Subcutaneous abdominal adipose tissue (tissue), 5 donors: ENCODE results near the gene TBC1D22B.
"Not testable (repeated sequence)": the region's sequence is repeated elsewhere in the genome, so short reads cannot be mapped to it uniquely, and the experiment has no call there.

ENCODE experiments used
- H3K27ac ChIP-seq: one replicate; pipeline ENCODE4 v1.7.0; 2013; ENCODE audit warnings: low read depth, mild to moderate bottlenecking, inconsistent platforms, low read length, moderate library complexity
- H3K27me3 ChIP-seq, 5 donors: one replicate each; pipeline ENCODE4 v1.7.0; 2013; ENCODE audit warnings: low read length in 5 of 5, inconsistent platforms in 1 of 5; ENCODE audit not compliant: control insufficient read depth in 5 of 5, insufficient read depth in 4 of 5
- H3K36me3 ChIP-seq, 5 donors: one replicate each; pipeline ENCODE4 v1.7.0; 2013; ENCODE audit warnings: low read length in 5 of 5; ENCODE audit not compliant: control insufficient read depth in 5 of 5, insufficient read depth in 5 of 5
- H3K4me1 ChIP-seq, 5 donors: one replicate each; pipeline ENCODE4 v1.7.0; 2013; ENCODE audit warnings: low read length in 5 of 5, mild to moderate bottlenecking in 3 of 5, moderate library complexity in 1 of 5; ENCODE audit not compliant: control insufficient read depth in 5 of 5, insufficient read depth in 5 of 5
- H3K4me3 ChIP-seq, 5 donors: one replicate each; pipeline ENCODE4 v1.7.0; 2013; ENCODE audit warnings: low read length in 5 of 5, low read depth in 1 of 5
- H3K9ac ChIP-seq, 5 donors: one replicate each; pipeline ENCODE4 v1.7.0; 2013; ENCODE audit warnings: low read length in 5 of 5, mild to moderate bottlenecking in 4 of 5, moderate library complexity in 3 of 5
- H3K9me3 ChIP-seq, 5 donors: one replicate each; pipeline ENCODE4 v1.7.0; 2013; ENCODE audit warnings: low read length in 5 of 5; ENCODE audit not compliant: control insufficient read depth in 5 of 5
- donor health status: healthy.
- donor health status: healthy.
- donor health status: healthy.
- donor health status: healthy.
- donor health status: healthy.

The TBC1D22B gene

GRCh38 chr6:37317312-37318038 is 59.9 kb downstream of the TBC1D22B start:
- no peak overlapping the region for H3K4me3 ChIP-seq
- no peak overlapping the region for H3K9ac ChIP-seq
- H3K36me3 ChIP-seq: peaks cover 9 to 97% (median 82%) of the 10 kb centered on the region in 5 donors
- no peaks in the 10 kb centered on the region for H3K27me3 ChIP-seq
- no peaks in the 10 kb centered on the region for H3K9me3 ChIP-seq
- no peak overlapping the region for H3K27ac ChIP-seq
- H3K4me1 ChIP-seq: no peaks in the 10 kb centered on the region

- peaks cover 6 to 86% (median 65%) of the 10 kb centered on the region in 5 donors for H3K36me3 ChIP-seq
- no peak overlapping the region for H3K27ac ChIP-seq
These were observed 61.6 kb downstream of the TBC1D22B start for GRCh38 chr6:37319156-37319555.

GRCh38 chr6:37319856-37320480 is 62.4 kb downstream of the TBC1D22B start:
- Histone ChIP-seq H3K27me3 (no peaks in the 10 kb centered on the region), H3K9me3 (no peaks in the 10 kb centered on the region), H3K4me1 (peaks cover 3 to 20% (median 9%) of the 10 kb centered on the region in 5 donors), H3K36me3 (peaks cover 6 to 79% (median 62%) of the 10 kb centered on the region in 5 donors), H3K9ac (no peak overlapping the region), H3K27ac (no peak overlapping the region), H3K4me3 (no peak overlapping the region)

More at GRCh38 chr6:37319156-37319555, 61.6 kb downstream of the TBC1D22B start:
- H3K9me3 ChIP-seq: no peaks in the 10 kb centered on the region
- H3K4me1 ChIP-seq: peaks cover 3 to 14% (median 9%) of the 10 kb centered on the region in 5 donors
- no peak overlapping the region for H3K9ac ChIP-seq
- no peak overlapping the region for H3K4me3 ChIP-seq
- H3K27me3 ChIP-seq: no peaks in the 10 kb centered on the region

- H3K4me3 ChIP-seq: no peak overlapping the region
- no peak overlapping the region for H3K27ac ChIP-seq
- no peaks in the 10 kb centered on the region for H3K9me3 ChIP-seq
- H3K9ac ChIP-seq: no peak overlapping the region
- peaks cover 3 to 20% (median 9%) of the 10 kb centered on the region in 5 donors for H3K4me1 ChIP-seq
- no peaks in the 10 kb centered on the region for H3K27me3 ChIP-seq
- peaks cover 6 to 73% (median 55%) of the 10 kb centered on the region in 5 donors for H3K36me3 ChIP-seq
These were observed 63.1 kb downstream of the TBC1D22B start for GRCh38 chr6:37320646-37321045.

GRCh38 chr6:37321101-37321500 is 63.5 kb downstream of the TBC1D22B start:
- Histone ChIP-seq H3K4me3 (no peak overlapping the region), H3K27me3 (no peaks in the 10 kb centered on the region), H3K4me1 (peaks cover 3 to 20% (median 9%) of the 10 kb centered on the region in 5 donors), H3K27ac (no peak overlapping the region), H3K36me3 (peaks cover 6 to 69% (median 50%) of the 10 kb centered on the region in 5 donors), H3K9me3 (no peaks in the 10 kb centered on the region), H3K9ac (no peak overlapping the region)

GRCh38 chr6:37321516-37322415 is 64.2 kb downstream of the TBC1D22B start:
- Histone ChIP-seq H3K9me3 (no peaks in the 10 kb centered on the region), H3K36me3 (peaks cover 6 to 62% (median 44%) of the 10 kb centered on the region in 5 donors), H3K27ac (no peak overlapping the region), H3K4me3 (no peak overlapping the region), H3K9ac (no peak overlapping the region), H3K27me3 (no peaks in the 10 kb centered on the region), H3K4me1 (peaks cover 3 to 20% (median 9%) of the 10 kb centered on the region in 5 donors)

- H3K4me1 ChIP-seq: peaks cover 3 to 20% (median 9%) of the 10 kb centered on the region in 5 donors
- H3K27me3 ChIP-seq: no peaks in the 10 kb centered on the region
- H3K27ac ChIP-seq: no peak overlapping the region
- peaks cover 0 to 44% (median 26%) of the 10 kb centered on the region in 5 donors for H3K36me3 ChIP-seq
- H3K9me3 ChIP-seq: no peaks in the 10 kb centered on the region
- no peak overlapping the region for H3K4me3 ChIP-seq
- H3K9ac ChIP-seq: peak overlapping the region in 1 of 5 donors; percentile 3
These were observed 66.0 kb downstream of the TBC1D22B start for GRCh38 chr6:37323580-37323979.

- Histone ChIP-seq H3K4me1 (peaks cover 3 to 20% (median 9%) of the 10 kb centered on the region in 5 donors), H3K4me3 (no peak overlapping the region), H3K36me3 (peaks cover 5 to 37% (median 18%) of the 10 kb centered on the region in 5 donors), H3K9me3 (no peaks in the 10 kb centered on the region), H3K9ac (no peak overlapping the region), H3K27me3 (no peaks in the 10 kb centered on the region), H3K27ac (no peak overlapping the region)
These were observed 66.8 kb downstream of the TBC1D22B start for GRCh38 chr6:37324131-37325033.

GRCh38 chr6:37330345-37330744 is 72.8 kb downstream of the TBC1D22B start:
- H3K9me3 ChIP-seq, H3K27me3 ChIP-seq, H3K27ac ChIP-seq, H3K4me1 ChIP-seq, H3K4me3 ChIP-seq, H3K9ac ChIP-seq: not testable (repeated sequence)
- peaks cover 8 to 37% (median 23%) of the 10 kb centered on the region in 5 donors for H3K36me3 ChIP-seq
